DND-41 (cell line): ENCODE data around the gene TRANK1.

ENCODE experiments used
- ATAC-seq: fragments of 200-7000 bp; cut with Tn5 transposase; 3 replicates; pipeline ENCODE4 v1.9.1; 2021; ENCODE audit warnings: low read depth; ENCODE audit not compliant: insufficient read depth
- DNase-seq: peaks from one replicate; pipeline ENCODE4 v3.0.0-alpha.2; 2020
- H2AFZ ChIP-seq: 2 replicates; pipeline ENCODE4 v1.6.0; 2012; ENCODE audit warnings: low read depth, low read length
- H3K27ac ChIP-seq: 2 replicates; pipeline ENCODE4 v1.5.1; 2012; ENCODE audit warnings: low read length, inconsistent platforms
- H3K27me3 ChIP-seq: fragments of 200-600 bp; sonication (generic); 2 replicates; pipeline ENCODE4 v1.6.0; 2012; ENCODE audit warnings: low read length, mild to moderate bottlenecking, inconsistent platforms; ENCODE audit not compliant: insufficient read depth, poor library complexity
- H3K36me3 ChIP-seq: 2 replicates; pipeline ENCODE4 v1.5.1; 2012; ENCODE audit warnings: low read length, inconsistent platforms; ENCODE audit not compliant: insufficient read depth
- H3K4me1 ChIP-seq: 2 replicates; pipeline ENCODE4 v1.5.1; 2012; ENCODE audit warnings: mild to moderate bottlenecking, low read length; ENCODE audit not compliant: insufficient read depth
- H3K4me2 ChIP-seq: 2 replicates; pipeline ENCODE4 v1.6.0; 2012; ENCODE audit warnings: mild to moderate bottlenecking, moderate library complexity, low read length, inconsistent platforms; ENCODE audit not compliant: insufficient read depth
- H3K4me3 ChIP-seq, 2 experiments: fragments of 200-600 bp in 1 of 2; shearing (Covaris generic) in 1 of 2; 2 replicates each; pipeline ENCODE4 v1.5.1; 2012 to 2016; ENCODE audit warnings: inconsistent platforms in 2 of 2, low read length in 2 of 2, mild to moderate bottlenecking in 2 of 2, low read depth in 1 of 2, moderate library complexity in 1 of 2
- H3K79me2 ChIP-seq: 2 replicates; pipeline ENCODE4 v1.6.0; 2012; ENCODE audit warnings: low read length, inconsistent platforms; ENCODE audit not compliant: insufficient read depth
- H3K9ac ChIP-seq: 2 replicates; pipeline ENCODE4 v1.6.0; 2012; ENCODE audit warnings: low read depth, mild to moderate bottlenecking, inconsistent platforms, low read length, moderate library complexity
- H3K9me3 ChIP-seq: 2 replicates; pipeline ENCODE4 v1.5.1; 2012; ENCODE audit warnings: low read length, moderate library complexity, mild to moderate bottlenecking, inconsistent platforms; ENCODE audit not compliant: insufficient read depth, severe bottlenecking
- H4K20me1 ChIP-seq: 2 replicates; pipeline ENCODE4 v1.6.0; 2012; ENCODE audit warnings: low read length; ENCODE audit not compliant: insufficient read depth
- CTCF ChIP-seq: IDR thresholded peaks from 2 replicates; pipeline ENCODE4 v1.5.1; 2012; ENCODE audit warnings: borderline replicate concordance, low read length, moderate library complexity, mild to moderate bottlenecking; ENCODE audit not compliant: poor library complexity, severe bottlenecking; ENCODE audit errors: extremely low read depth
- EZH2 ChIP-seq: IDR thresholded peaks from 3 replicates; pipeline ENCODE4 v1.6.1; 2012; ENCODE audit warnings: borderline replicate concordance, low read depth, mild to moderate bottlenecking, moderate library complexity, low read length, inconsistent platforms; ENCODE audit not compliant: severe bottlenecking

Gene TRANK1

DNA sequence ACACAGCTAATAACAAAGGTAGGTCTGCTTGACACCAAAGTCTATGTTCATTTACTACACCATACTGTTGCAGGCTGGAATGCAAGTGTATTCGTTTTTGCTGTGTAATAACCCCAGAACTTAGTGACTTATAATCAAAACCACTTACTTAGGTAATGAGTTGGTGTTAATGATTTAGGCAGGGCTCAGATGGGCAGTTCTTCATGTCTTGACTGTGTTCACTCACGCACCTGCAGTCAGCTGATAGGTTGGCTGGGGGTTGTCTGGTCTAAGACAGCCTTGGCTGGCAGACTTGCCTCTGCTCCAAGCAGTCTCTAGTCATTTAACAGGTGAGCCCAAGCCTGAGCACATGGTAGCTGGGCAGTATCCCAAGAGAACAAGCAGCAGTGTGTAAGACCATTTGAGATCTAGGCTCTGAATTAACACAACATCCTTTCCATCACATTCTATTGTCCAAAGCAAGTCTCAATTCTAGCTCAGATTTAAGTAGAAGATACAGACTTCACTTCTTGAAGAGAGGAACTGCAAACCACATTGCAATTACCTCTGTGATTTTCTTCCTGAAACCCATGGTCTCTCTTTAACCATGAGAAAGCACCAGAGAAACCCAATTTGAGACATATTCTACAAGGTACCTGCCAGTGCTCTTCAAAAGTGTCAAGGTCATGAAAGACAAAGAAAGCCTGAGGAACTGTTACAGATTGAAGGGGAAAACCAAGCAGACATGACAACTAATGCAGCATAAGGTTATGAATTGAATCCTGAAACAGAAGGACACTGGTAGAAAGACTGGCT, 167.2 kb downstream of the TRANK1 start:
- no peak for ATAC-seq
- Histone ChIP-seq H3K4me3 (no peak overlapping the region), H3K4me1 (no peaks in the 10 kb centered on the region), H4K20me1 (no peaks in the 10 kb centered on the region), H3K9me3 (no peaks in the 10 kb centered on the region), H2AFZ (no peak overlapping the region), H3K36me3 (no peaks in the 10 kb centered on the region), H3K4me2 (no peak overlapping the region), H3K27me3 (no peaks in the 10 kb centered on the region), H3K79me2 (no peaks in the 10 kb centered on the region), H3K9ac (no peak overlapping the region), H3K27ac (no peak overlapping the region)
- no peak for DNase-seq
- TF ChIP-seq EZH2 (no peak), CTCF (no peak)
